Activated naive CD8-positive, alpha-beta T cell (primary cell): Measurements from ENCODE around the gene RYR2.
A peak's percentile ranks its signal among the peaks of the same experiment; 100 is the strongest.

Source experiments
- H3K27ac Mint-ChIP-seq: one replicate; pipeline ENCODE4 v1.8.0; 2021; ENCODE audit warnings: mixed read lengths
- H3K27me3 Mint-ChIP-seq: one replicate; pipeline ENCODE4 v1.8.0; 2021; ENCODE audit warnings: mixed read lengths
- H3K36me3 Mint-ChIP-seq: one replicate; pipeline ENCODE4 v1.8.0; 2021; ENCODE audit warnings: mixed read lengths
- H3K4me1 Mint-ChIP-seq: one replicate; pipeline ENCODE4 v1.8.0; 2021; ENCODE audit warnings: low read depth, mixed read lengths
- H3K4me3 Mint-ChIP-seq: one replicate; pipeline ENCODE4 v1.8.0; 2021; ENCODE audit warnings: mild to moderate bottlenecking, mixed read lengths
- H3K9me3 Mint-ChIP-seq: one replicate; pipeline ENCODE4 v1.8.0; 2021; ENCODE audit warnings: low read depth, mixed read lengths

RYR2 gene

DNA sequence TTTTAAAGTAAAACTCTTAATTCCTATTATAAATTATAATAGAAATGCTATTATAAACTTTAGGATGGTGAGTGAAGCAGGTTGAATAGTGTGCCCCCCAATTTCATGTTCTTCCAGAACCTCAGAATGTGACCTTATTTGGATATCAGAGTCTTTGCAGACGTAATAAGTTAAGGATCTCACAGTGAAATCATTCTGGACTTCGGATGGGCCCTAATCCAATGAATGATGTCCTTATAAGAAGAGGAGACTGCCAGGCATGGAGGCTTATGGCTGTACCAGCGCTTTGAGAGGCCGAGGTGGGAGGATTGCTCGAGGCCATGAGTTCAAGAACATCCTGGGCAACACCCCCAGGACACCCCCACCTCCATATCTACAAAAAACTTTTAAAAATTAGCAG, 28.4 kb upstream of the RYR2 start:
- Mint-ChIP-seq H3K4me1 (no peaks in the 10 kb centered on the region), H3K27me3 (peaks cover 3% of the 10 kb centered on the region), H3K36me3 (no peaks in the 10 kb centered on the region), H3K27ac (no peak overlapping the region), H3K9me3 (no peaks in the 10 kb centered on the region), H3K4me3 (no peak overlapping the region)

- Mint-ChIP-seq H3K27me3 (no peaks in the 10 kb centered on the region), H3K4me1 (no peaks in the 10 kb centered on the region), H3K27ac (no peak overlapping the region), H3K9me3 (no peaks in the 10 kb centered on the region), H3K4me3 (no peak overlapping the region), H3K36me3 (no peaks in the 10 kb centered on the region)
Observed at GRCh38 chr1:237016626-237017025, 25.4 kb upstream of the RYR2 start.

DNA sequence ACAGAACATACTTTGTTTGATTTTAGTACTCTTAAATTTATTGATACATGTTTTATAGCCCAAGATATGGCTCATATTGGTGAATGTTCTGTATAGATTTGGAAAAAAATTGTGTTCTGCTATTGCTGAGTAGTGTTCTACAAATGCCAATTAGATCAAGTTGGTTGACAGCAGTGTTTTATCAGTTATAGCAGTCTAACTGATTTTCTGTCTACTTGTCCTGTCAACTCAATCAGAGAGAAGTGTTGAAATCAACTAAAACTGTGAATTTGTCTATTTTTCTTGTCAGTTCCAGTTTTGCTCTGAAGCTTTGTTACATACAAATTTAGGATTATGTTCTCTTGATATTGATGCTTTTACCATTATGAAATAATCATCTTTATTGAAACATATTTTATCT, 23.1 kb upstream of the RYR2 start:
- Mint-ChIP-seq H3K9me3 (no peaks in the 10 kb centered on the region), H3K27me3 (no peaks in the 10 kb centered on the region), H3K36me3 (no peaks in the 10 kb centered on the region), H3K27ac (no peak overlapping the region), H3K4me3 (no peak overlapping the region), H3K4me1 (no peaks in the 10 kb centered on the region)

DNA sequence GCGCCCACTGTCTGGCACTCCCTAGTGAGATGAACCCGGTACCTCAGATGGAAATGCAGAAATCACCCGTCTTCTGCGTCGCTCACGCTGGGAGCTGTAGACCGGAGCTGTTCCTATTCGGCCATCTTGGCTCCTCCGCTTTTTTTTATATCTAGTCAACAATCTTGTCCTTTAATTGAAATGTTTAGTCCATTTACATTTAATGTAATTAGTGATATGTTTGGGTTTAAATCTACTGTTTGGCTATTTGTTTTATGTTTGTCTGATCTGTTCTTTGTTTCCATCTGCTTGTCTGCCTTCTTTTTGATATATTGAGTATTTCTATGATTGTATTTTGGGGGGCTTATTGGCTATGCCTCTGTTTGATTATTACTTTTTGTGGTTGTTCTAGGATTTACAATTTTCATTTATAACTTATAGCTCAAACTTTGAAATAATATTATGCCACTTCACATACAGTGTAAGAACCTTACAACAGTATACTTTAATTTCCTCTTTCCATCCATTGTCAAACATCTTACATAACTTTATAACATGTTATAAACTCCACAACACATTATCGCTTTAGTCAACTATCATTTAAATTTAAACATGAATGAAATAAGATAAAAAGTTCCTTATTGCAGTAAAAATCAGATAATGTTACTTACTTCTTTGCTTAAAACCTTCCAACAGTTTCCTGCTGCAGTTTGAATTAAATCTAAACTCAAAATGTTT, 16.5 kb upstream of the RYR2 start:
- Mint-ChIP-seq H3K4me3 (no peak overlapping the region), H3K27ac (no peak overlapping the region), H3K36me3 (no peaks in the 10 kb centered on the region), H3K4me1 (no peaks in the 10 kb centered on the region), H3K9me3 (peaks cover 6% of the 10 kb centered on the region), H3K27me3 (peaks cover 11% of the 10 kb centered on the region)

DNA sequence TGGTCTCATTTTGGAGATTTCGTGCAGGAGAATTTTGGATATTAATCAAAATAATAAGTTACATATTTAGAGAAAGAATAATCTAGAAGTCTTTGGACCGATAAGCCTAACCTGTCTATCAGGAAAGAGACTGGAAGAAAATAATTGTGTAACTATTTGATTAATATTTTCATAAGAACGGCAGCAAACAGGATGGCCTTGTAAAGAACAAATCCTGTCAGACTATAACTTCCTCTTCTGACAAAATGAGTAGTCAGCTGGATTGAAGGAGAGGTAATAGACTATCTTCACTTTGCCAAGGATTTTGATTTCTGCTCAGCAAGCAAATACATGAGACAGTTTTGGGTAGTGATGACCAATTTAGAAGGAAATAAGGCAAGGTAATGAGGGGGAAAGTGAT, 12.7 kb upstream of the RYR2 start:
- Mint-ChIP-seq H3K9me3 (peaks cover 6% of the 10 kb centered on the region), H3K27ac (no peak overlapping the region)

GRCh38 chr1:237029850-237030535, 12.0 kb upstream of the RYR2 start:
- Mint-ChIP-seq H3K36me3 (no peaks in the 10 kb centered on the region), H3K4me1 (no peaks in the 10 kb centered on the region), H3K27me3 (peaks cover 20% of the 10 kb centered on the region), H3K4me3 (no peak overlapping the region), H3K27ac (no peak overlapping the region), H3K9me3 (peaks cover 6% of the 10 kb centered on the region)

More for the DNA sequence above, 12.7 kb upstream of the RYR2 start:
- H3K4me1 Mint-ChIP-seq, result no peaks in the 10 kb centered on the region
- H3K36me3 Mint-ChIP-seq, result no peaks in the 10 kb centered on the region
- H3K4me3 Mint-ChIP-seq, result no peak overlapping the region
- peaks cover 16% of the 10 kb centered on the region for H3K27me3 Mint-ChIP-seq

- Mint-ChIP-seq H3K4me3 (no peak overlapping the region), H3K9me3 (no peaks in the 10 kb centered on the region), H3K4me1 (no peaks in the 10 kb centered on the region), H3K27ac (no peak overlapping the region), H3K36me3 (no peaks in the 10 kb centered on the region), H3K27me3 (peaks cover 16% of the 10 kb centered on the region)
Observed at GRCh38 chr1:237031480-237031879, 10.5 kb upstream of the RYR2 start.

GRCh38 chr1:237032029-237032428, 10.0 kb upstream of the RYR2 start:
- Mint-ChIP-seq H3K4me3 (no peak overlapping the region), H3K27me3 (peaks cover 16% of the 10 kb centered on the region), H3K9me3 (no peaks in the 10 kb centered on the region), H3K36me3 (no peaks in the 10 kb centered on the region), H3K27ac (no peak overlapping the region), H3K4me1 (no peaks in the 10 kb centered on the region)

- no peak overlapping the region for H3K27ac Mint-ChIP-seq
- H3K9me3 Mint-ChIP-seq, result no peaks in the 10 kb centered on the region
- H3K27me3 Mint-ChIP-seq, result peaks cover 13% of the 10 kb centered on the region
- no peaks in the 10 kb centered on the region for H3K36me3 Mint-ChIP-seq
- no peaks in the 10 kb centered on the region for H3K4me1 Mint-ChIP-seq
- no peak overlapping the region for H3K4me3 Mint-ChIP-seq
Observed at GRCh38 chr1:237033061-237033460, 8.9 kb upstream of the RYR2 start.

GRCh38 chr1:237033804-237034203, 8.2 kb upstream of the RYR2 start:
- Mint-ChIP-seq H3K27ac (no peak overlapping the region), H3K27me3 (peaks cover 13% of the 10 kb centered on the region), H3K9me3 (no peaks in the 10 kb centered on the region), H3K4me3 (no peak overlapping the region), H3K4me1 (no peaks in the 10 kb centered on the region), H3K36me3 (no peaks in the 10 kb centered on the region)

- H3K9me3 Mint-ChIP-seq, result no peaks in the 10 kb centered on the region
- H3K4me1 Mint-ChIP-seq, result no peaks in the 10 kb centered on the region
- peaks cover 8% of the 10 kb centered on the region for H3K27me3 Mint-ChIP-seq
- no peak overlapping the region for H3K4me3 Mint-ChIP-seq
- H3K36me3 Mint-ChIP-seq, result no peaks in the 10 kb centered on the region
- no peak overlapping the region for H3K27ac Mint-ChIP-seq
Observed at GRCh38 chr1:237035759-237036158, 6.2 kb upstream of the RYR2 start.

DNA sequence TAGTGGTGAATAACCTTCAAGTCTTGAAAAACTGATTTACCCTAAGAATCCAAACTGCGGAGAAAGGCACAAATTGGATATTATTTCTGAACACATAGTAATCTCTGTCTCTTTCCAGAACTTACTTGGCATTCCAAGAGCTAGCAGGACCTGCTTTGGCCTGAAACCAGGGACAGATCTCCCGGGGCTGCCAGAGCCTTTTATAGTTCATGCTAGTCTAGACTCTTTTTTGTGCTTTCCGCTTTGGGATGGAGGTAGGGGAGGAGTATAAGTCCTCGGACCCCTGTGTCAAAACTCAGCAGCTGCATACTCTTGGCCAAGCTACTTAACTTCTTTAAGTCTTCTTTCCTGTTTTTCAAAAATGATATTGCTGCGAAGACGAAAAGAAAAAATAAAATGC, 3.8 kb upstream of the RYR2 start:
- peaks cover 16% of the 10 kb centered on the region for H3K27me3 Mint-ChIP-seq
- H3K27ac Mint-ChIP-seq, result no peak overlapping the region
- no peaks in the 10 kb centered on the region for H3K9me3 Mint-ChIP-seq
- no peaks in the 10 kb centered on the region for H3K36me3 Mint-ChIP-seq
- H3K4me1 Mint-ChIP-seq, result peaks cover 8% of the 10 kb centered on the region
- no peak overlapping the region for H3K4me3 Mint-ChIP-seq

GRCh38 chr1:237040823-237041222, 1.2 kb upstream of the RYR2 start:
- H3K9me3 Mint-ChIP-seq, result no peaks in the 10 kb centered on the region
- peaks cover 27% of the 10 kb centered on the region for H3K27me3 Mint-ChIP-seq
- no peaks in the 10 kb centered on the region for H3K36me3 Mint-ChIP-seq
- H3K4me1 Mint-ChIP-seq, result peaks cover 13% of the 10 kb centered on the region
- H3K27ac Mint-ChIP-seq, result no peak overlapping the region
- no peak overlapping the region for H3K4me3 Mint-ChIP-seq

DNA sequence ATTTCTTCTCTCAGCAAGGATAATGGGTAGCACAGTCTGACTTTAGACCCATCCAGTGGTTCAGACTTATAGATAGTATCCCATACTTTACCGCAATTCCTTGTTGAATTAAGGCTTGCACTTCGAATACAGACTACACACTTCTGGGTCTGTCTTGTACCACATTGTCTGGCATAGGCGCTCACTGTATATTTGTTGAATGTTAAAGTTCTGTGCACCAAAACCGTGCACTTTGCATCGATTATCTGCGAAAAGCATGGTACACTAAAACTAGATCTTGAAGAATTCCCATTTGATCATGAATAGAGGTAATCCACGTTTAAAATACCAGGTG, 556 bp upstream of the RYR2 start:
- H3K4me3 Mint-ChIP-seq, result peak overlapping the region; percentile 69
- H3K9me3 Mint-ChIP-seq, result no peaks in the 10 kb centered on the region
- H3K36me3 Mint-ChIP-seq, result no peaks in the 10 kb centered on the region
- peaks cover 31% of the 10 kb centered on the region for H3K27me3 Mint-ChIP-seq
- H3K4me1 Mint-ChIP-seq, result peaks cover 13% of the 10 kb centered on the region
- no peak overlapping the region for H3K27ac Mint-ChIP-seq

DNA sequence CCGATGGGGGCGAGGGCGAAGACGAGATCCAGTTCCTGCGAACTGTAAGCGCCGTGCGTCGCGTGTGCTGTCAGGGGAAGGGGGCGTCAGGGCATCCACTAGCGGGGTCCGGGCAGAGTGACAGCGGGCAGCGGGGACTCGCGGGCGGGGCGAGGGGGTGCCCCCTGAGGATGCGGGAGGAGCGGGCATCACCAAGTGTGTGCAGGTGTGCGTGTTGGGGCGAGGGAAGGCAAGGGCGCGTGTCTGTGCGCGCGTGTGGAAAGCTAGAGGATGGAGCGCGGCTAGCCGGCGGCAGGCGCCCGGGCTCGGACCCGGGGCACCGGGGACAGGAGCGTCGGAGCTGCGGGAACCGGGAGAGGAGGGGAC, 525 bp downstream of the RYR2 start:
- Mint-ChIP-seq H3K4me3 (no peak overlapping the region), H3K9me3 (no peaks in the 10 kb centered on the region), H3K27me3 (peaks cover 31% of the 10 kb centered on the region), H3K36me3 (no peaks in the 10 kb centered on the region), H3K4me1 (peaks cover 13% of the 10 kb centered on the region), H3K27ac (no peak overlapping the region)
